ENCODE results near the gene PKDCC. TPM values are rescaled to one million over a fixed set of nuclear protein-coding genes. Genes with fewer than 3 reads are reported as not detected.

PKDCC gene
- total and polyA plus RNA-seq, 2 experiments from 2014 or later: 270 to 278 TPM

- TF ChIP-seq EZH2phosphoT487 (IDR thresholded peaks at IDR 0.05; ENCODE audit: low read depth, severe bottlenecking, unreplicated experiment): no peak
- TF ChIP-seq, protein P1, sequence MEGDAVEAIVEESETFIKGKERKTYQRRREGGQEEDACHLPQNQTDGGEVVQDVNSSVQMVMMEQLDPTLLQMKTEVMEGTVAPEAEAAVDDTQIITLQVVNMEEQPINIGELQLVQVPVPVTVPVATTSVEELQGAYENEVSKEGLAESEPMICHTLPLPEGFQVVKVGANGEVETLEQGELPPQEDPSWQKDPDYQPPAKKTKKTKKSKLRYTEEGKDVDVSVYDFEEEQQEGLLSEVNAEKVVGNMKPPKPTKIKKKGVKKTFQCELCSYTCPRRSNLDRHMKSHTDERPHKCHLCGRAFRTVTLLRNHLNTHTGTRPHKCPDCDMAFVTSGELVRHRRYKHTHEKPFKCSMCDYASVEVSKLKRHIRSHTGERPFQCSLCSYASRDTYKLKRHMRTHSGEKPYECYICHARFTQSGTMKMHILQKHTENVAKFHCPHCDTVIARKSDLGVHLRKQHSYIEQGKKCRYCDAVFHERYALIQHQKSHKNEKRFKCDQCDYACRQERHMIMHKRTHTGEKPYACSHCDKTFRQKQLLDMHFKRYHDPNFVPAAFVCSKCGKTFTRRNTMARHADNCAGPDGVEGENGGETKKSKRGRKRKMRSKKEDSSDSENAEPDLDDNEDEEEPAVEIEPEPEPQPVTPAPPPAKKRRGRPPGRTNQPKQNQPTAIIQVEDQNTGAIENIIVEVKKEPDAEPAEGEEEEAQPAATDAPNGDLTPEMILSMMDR (IDR thresholded peaks at IDR 0.05; ENCODE audit: poor library complexity): no peak
- no peak for TF ChIP-seq EZH2 (IDR thresholded peaks at IDR 0.05; ENCODE audit: borderline replicate concordance)
- no peaks in the 10 kb centered on the region for H3K79me2 ChIP-seq
- WGBS (ENCODE audit: low lambda C conversion rate, missing lambda C conversion rate): 46% methylated on average over 5 of the region's 5 CpGs
- peak overlapping the region; percentile 19 for H3K27ac ChIP-seq
- H3K9me2 ChIP-seq (replicated peaks; ENCODE audit: insufficient read depth): no peaks in the 10 kb centered on the region
- no peaks in the 10 kb centered on the region for H3K9me3 ChIP-seq (ENCODE audit: low read depth)
- H4K20me1 ChIP-seq (ENCODE audit: insufficient read depth, poor library complexity, severe bottlenecking): no peaks in the 10 kb centered on the region
- no peak overlapping the region for H3K4me2 ChIP-seq
- DNase-seq (ENCODE audit: low spot score): no peak
- no peaks in the 10 kb centered on the region for H3K27me3 ChIP-seq
- H3K4me3 ChIP-seq: no peak overlapping the region
- no peaks in the 10 kb centered on the region for H3K36me3 ChIP-seq (replicated peaks; ENCODE audit: insufficient read depth, low read depth)
- no peak overlapping the region for H2AFZ ChIP-seq
- peaks cover 5% of the 10 kb centered on the region for H3K4me1 ChIP-seq (ENCODE audit: insufficient read depth)
Observed at GRCh38 chr2:42035241-42035640, 12.6 kb upstream of the PKDCC start.

- TF ChIP-seq EZH2 (IDR thresholded peaks at IDR 0.05; ENCODE audit: borderline replicate concordance): no peak
- no peak for TF ChIP-seq EZH2phosphoT487 (IDR thresholded peaks at IDR 0.05; ENCODE audit: low read depth, severe bottlenecking, unreplicated experiment)
- TF ChIP-seq, protein P1 (IDR thresholded peaks at IDR 0.05; ENCODE audit: poor library complexity): no peak
- DNase-seq (ENCODE audit: low spot score): no peak
Observed at GRCh38 chr2:42036413-42036812, 11.4 kb upstream of the PKDCC start.

DNA sequence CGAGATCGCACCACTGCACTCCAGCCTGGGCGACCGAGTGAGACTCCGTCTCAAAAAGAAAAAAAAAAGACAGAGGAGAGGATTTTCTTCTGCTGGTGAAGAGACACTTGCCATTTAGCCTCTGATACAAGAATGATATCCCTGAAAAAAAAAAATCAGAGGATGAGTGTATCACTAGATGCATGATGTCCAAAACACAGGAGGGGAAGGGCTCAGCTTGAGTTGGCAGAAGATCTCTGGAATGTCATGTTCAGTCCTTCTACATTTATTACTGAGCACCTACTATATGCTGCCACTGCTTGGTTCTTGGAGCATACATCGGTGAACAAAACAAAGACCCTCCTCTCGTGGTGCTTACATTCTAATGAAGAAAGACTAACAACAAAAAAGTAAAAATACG lies 10.9 kb upstream of the PKDCC start:
- Histone ChIP-seq H3K4me1 (ENCODE audit: insufficient read depth) (peaks cover 10% of the 10 kb centered on the region), H3K4me3 (no peak overlapping the region), H3K9me2 (replicated peaks; ENCODE audit: insufficient read depth) (no peaks in the 10 kb centered on the region), H3K27me3 (no peaks in the 10 kb centered on the region), H4K20me1 (ENCODE audit: insufficient read depth, poor library complexity, severe bottlenecking) (no peaks in the 10 kb centered on the region), H3K36me3 (replicated peaks; ENCODE audit: insufficient read depth, low read depth) (no peaks in the 10 kb centered on the region), H3K27ac (no peak overlapping the region), H2AFZ (no peak overlapping the region), H3K79me2 (no peaks in the 10 kb centered on the region), H3K9me3 (ENCODE audit: low read depth) (no peaks in the 10 kb centered on the region), H3K4me2 (no peak overlapping the region)
- no peak for DNase-seq (ENCODE audit: low spot score)
- no peak for TF ChIP-seq EZH2 (IDR thresholded peaks at IDR 0.05; ENCODE audit: borderline replicate concordance)
- no peak for TF ChIP-seq EZH2phosphoT487 (IDR thresholded peaks at IDR 0.05; ENCODE audit: low read depth, severe bottlenecking, unreplicated experiment)
- TF ChIP-seq, protein P1 (IDR thresholded peaks at IDR 0.05; ENCODE audit: poor library complexity): no peak
- WGBS (ENCODE audit: low lambda C conversion rate, missing lambda C conversion rate): 85% methylated on average over 8 of the region's 8 CpGs

More at GRCh38 chr2:42036413-42036812, 11.4 kb upstream of the PKDCC start:
- H3K27me3 ChIP-seq: no peaks in the 10 kb centered on the region
- no peak overlapping the region for H3K4me2 ChIP-seq
- no peaks in the 10 kb centered on the region for H3K9me3 ChIP-seq (ENCODE audit: low read depth)
- no peaks in the 10 kb centered on the region for H3K9me2 ChIP-seq (replicated peaks; ENCODE audit: insufficient read depth)
- peaks cover 10% of the 10 kb centered on the region for H3K4me1 ChIP-seq (ENCODE audit: insufficient read depth)
- H3K36me3 ChIP-seq (replicated peaks; ENCODE audit: insufficient read depth, low read depth): no peaks in the 10 kb centered on the region
- no peak overlapping the region for H2AFZ ChIP-seq
- no peak overlapping the region for H3K27ac ChIP-seq
- 59% methylated on average over 7 of the region's 7 CpGs for WGBS (ENCODE audit: low lambda C conversion rate, missing lambda C conversion rate)
- no peak overlapping the region for H3K4me3 ChIP-seq
- no peaks in the 10 kb centered on the region for H3K79me2 ChIP-seq
- H4K20me1 ChIP-seq (ENCODE audit: insufficient read depth, poor library complexity, severe bottlenecking): no peaks in the 10 kb centered on the region
